Spleen (tissue), 11 donors: ENCODE data around the gene PDE4B. TPM values are rescaled to one million over a fixed set of nuclear protein-coding genes. Genes with fewer than 3 reads are reported as not detected.

Experiments used
- DNase-seq: peaks from one replicate; pipeline ENCODE4 v3.0.0-alpha.2; 2020
- H3K27ac ChIP-seq, 8 donors: fragments of 200-600 bp; sonication (generic) in 7 of 8; 1 replicate in 4 of 8; 2 replicates in 4 of 8; pipeline versions ENCODE4 v1.5.0 to v1.8.0; 2016 to 2021; ENCODE audit warnings: inconsistent platforms in 4 of 8, mild to moderate bottlenecking in 4 of 8, moderate library complexity in 1 of 8
- H3K27me3 ChIP-seq, 7 donors: fragments of 200-600 bp; sonication (generic) in 6 of 7; replicated peaks in 1 of 7; 1 replicate in 4 of 7; 2 replicates in 3 of 7; pipeline versions ENCODE4 v1.5.0 to v1.8.0; 2016 to 2021; ENCODE audit warnings: inconsistent platforms in 3 of 7, mild to moderate bottlenecking in 1 of 7
- H3K36me3 ChIP-seq, 6 donors: fragments of 200-600 bp; sonication (generic) in 5 of 6; 1 replicate in 4 of 6; 2 replicates in 2 of 6; pipeline versions ENCODE4 v1.5.0 to v1.8.0; 2016 to 2021; ENCODE audit warnings: inconsistent platforms in 2 of 6
- H3K4me1 ChIP-seq, 6 donors: fragments of 200-600 bp; sonication (generic) in 5 of 6; 1 replicate in 3 of 6; 2 replicates in 3 of 6; pipeline versions ENCODE4 v1.5.0 to v1.8.0; 2016 to 2021; ENCODE audit warnings: inconsistent platforms in 3 of 6
- H3K4me3 ChIP-seq, 8 donors: fragments of 200-600 bp; sonication (generic) in 7 of 8; 1 replicate in 4 of 8; 2 replicates in 4 of 8; pipeline versions ENCODE4 v1.5.0 to v1.8.0; 2016 to 2021; ENCODE audit warnings: inconsistent platforms in 4 of 8, mild to moderate bottlenecking in 4 of 8, moderate library complexity in 2 of 8
- H3K9me3 ChIP-seq, 8 donors: fragments of 200-600 bp; sonication (generic) in 7 of 8; 1 replicate in 4 of 8; 2 replicates in 4 of 8; pipeline versions ENCODE4 v1.5.0 to v1.8.0; 2016 to 2021; ENCODE audit warnings: inconsistent platforms in 4 of 8
- CTCF ChIP-seq, 11 experiments: fragments of 200-600 bp in 7 of 11; fragments of 450-650 bp in 4 of 11; sonication (generic) in 4 of 11; IDR thresholded peaks in 8 of 11; conservative IDR thresholded peaks in 3 of 11; 1 replicate in 7 of 11; 2 replicates in 4 of 11; pipeline versions ENCODE4 v1.4.0 to v1.8.0; 2016 to 2021; ENCODE audit warnings: antibody characterized with exemption in 11 of 11, inconsistent platforms in 4 of 11, mild to moderate bottlenecking in 1 of 11
- POLR2A ChIP-seq, 3 donors: fragments of 450-650 bp; IDR thresholded peaks; one replicate each; pipeline ENCODE4 v1.5.1; 2017; ENCODE audit warnings: antibody characterized with exemption in 3 of 3, mild to moderate bottlenecking in 1 of 3
- POLR2AphosphoS5 ChIP-seq, 3 donors: sonication (generic); formaldehyde crosslinking; IDR thresholded peaks; one replicate each; pipeline ENCODE4 v1.5.1; 2017; ENCODE audit warnings: antibody characterized with exemption in 3 of 3
- WGBS, 5 donors: extraction: QIAGEN DNeasy Blood & Tissue Kit in 3 of 5; methylation state at CpG; one replicate each; pipeline versions ENCODE4 v1.1.5 to v1.1.7; 2013 to 2018; 5-methylcytosine and 5-hydroxymethylcytosine counted together
- intact Hi-C: fragments of 100-400 bp; cut with DNase I; formaldehyde crosslinking; loops from one replicate; pipeline ENCODE4 v1.15.0; 2023; ENCODE audit warnings: low total_unique reads
- polyA plus RNA-seq, 3 donors: library from polyadenylated mRNA; stranded (reverse); fragments of 200-250 nt; gene quantifications; one replicate each; pipeline ENCODE4 v1.2.1, GENCODE V29; 2013
- total RNA-seq, 7 donors: library from RNA; depleted of rRNA in 3 of 7; stranded (reverse); fragments of >200 nt in 3 of 7; fragmentation: NEBNext Ultra II Directional in 4 of 7; extraction: Animal tissue kit (Norgen Biotek cat#: 25700) in 4 of 7; gene quantifications; one replicate each; pipeline versions ENCODE4 v1.1.0 to v1.2.1, GENCODE V29; 2016 to 2021
- donor health status: healthy with polysubstance abuse.
- donor health status: DM: no; HTN: no; CAD: no; lungs with moderate emphysema.
- donor health status: DM: no; HTN: no; CAD: no.
- donor health status: Bipolar disorder and iron deficiency.
- donor health status: healthy.
- donor health status: DM: no; HTN: no; CAD: no.
- donor health status: DM: yes; HTN: yes; CAD: no.

PDE4B gene
- total and polyA plus RNA-seq, 10 donors, result 12.6 to 88.2 (median 51.9) TPM

- 56 to 83% (median 72%) methylated on average over 3 of the region's 3 CpGs for WGBS, 5 donors
- no peaks in the 10 kb centered on the region for H3K4me1 ChIP-seq
- H3K9me3 ChIP-seq, result no peaks in the 10 kb centered on the region
- intact Hi-C loops, result no loop called here
- no peak overlapping the region for H3K4me3 ChIP-seq
- no peaks in the 10 kb centered on the region for H3K36me3 ChIP-seq
- no peak for DNase-seq
- H3K27me3 ChIP-seq, result no peaks in the 10 kb centered on the region
- H3K27ac ChIP-seq, result no peak overlapping the region
- TF ChIP-seq CTCF (IDR thresholded peaks at IDR 0.05 in 8 of 11, conservative IDR thresholded peaks at IDR 0.05 in 3 of 11) (no peak), POLR2A (IDR thresholded peaks at IDR 0.05) (no peak), POLR2AphosphoS5 (IDR thresholded peaks at IDR 0.05) (no peak)
Observed at GRCh38 chr1:65832296-65832695, 39.6 kb downstream of the PDE4B start.

- 51 to 84% (median 69%) methylated on average over 3 of the region's 3 CpGs for WGBS, 5 donors
- Histone ChIP-seq H3K4me3 (no peak overlapping the region), H3K27me3 (no peaks in the 10 kb centered on the region), H3K27ac (no peak overlapping the region), H3K36me3 (no peaks in the 10 kb centered on the region), H3K9me3 (no peaks in the 10 kb centered on the region), H3K4me1 (no peaks in the 10 kb centered on the region)
- TF ChIP-seq CTCF (IDR thresholded peaks at IDR 0.05 in 8 of 11, conservative IDR thresholded peaks at IDR 0.05 in 3 of 11) (no peak), POLR2AphosphoS5 (IDR thresholded peaks at IDR 0.05) (no peak), POLR2A (IDR thresholded peaks at IDR 0.05) (no peak)
- no peak for DNase-seq
- intact Hi-C loops, result no loop called here
Observed at GRCh38 chr1:65836686-65837085, 44.0 kb downstream of the PDE4B start.

- no peaks in the 10 kb centered on the region for H3K27me3 ChIP-seq
- H3K27ac ChIP-seq, result no peak overlapping the region
- intact Hi-C loops, result no loop called here
- H3K4me1 ChIP-seq, result no peaks in the 10 kb centered on the region
- H3K36me3 ChIP-seq, result no peaks in the 10 kb centered on the region
- 88 to 92% (median 91%) methylated on average over 7 of the region's 7 CpGs for WGBS, 5 donors
- TF ChIP-seq CTCF (IDR thresholded peaks at IDR 0.05 in 8 of 11, conservative IDR thresholded peaks at IDR 0.05 in 3 of 11) (no peak), POLR2A (IDR thresholded peaks at IDR 0.05) (no peak), POLR2AphosphoS5 (IDR thresholded peaks at IDR 0.05) (no peak)
- H3K4me3 ChIP-seq, result no peak overlapping the region
- H3K9me3 ChIP-seq, result no peaks in the 10 kb centered on the region
- DNase-seq, result no peak
Observed at GRCh38 chr1:65840683-65841082, 48.0 kb downstream of the PDE4B start.

- Histone ChIP-seq H3K36me3 (no peaks in the 10 kb centered on the region), H3K9me3 (peaks cover 0 to 12% (median 10%) of the 10 kb centered on the region in 8 donors), H3K4me3 (no peak overlapping the region), H3K27ac (no peak overlapping the region), H3K27me3 (no peaks in the 10 kb centered on the region), H3K4me1 (no peaks in the 10 kb centered on the region)
- 93 to 98% (median 95%) methylated on average over 4 of the region's 4 CpGs for WGBS, 5 donors
- TF ChIP-seq POLR2AphosphoS5 (IDR thresholded peaks at IDR 0.05) (no peak), CTCF (IDR thresholded peaks at IDR 0.05 in 8 of 11, conservative IDR thresholded peaks at IDR 0.05 in 3 of 11) (no peak)
- intact Hi-C loops, result no loop called here
- DNase-seq, result no peak
Observed at GRCh38 chr1:65844296-65844695, 51.6 kb downstream of the PDE4B start.
